Middle frontal gyrus (tissue), 1 donor: Measurements from ENCODE around the gene ALDH1A3.

ENCODE experiments used
- DNase-seq: peaks from one replicate; pipeline ENCODE4 v3.0.0-alpha.2; 2015; ENCODE audit warnings: low spot score; ENCODE audit errors: extremely low spot score

ALDH1A3 gene

DNA sequence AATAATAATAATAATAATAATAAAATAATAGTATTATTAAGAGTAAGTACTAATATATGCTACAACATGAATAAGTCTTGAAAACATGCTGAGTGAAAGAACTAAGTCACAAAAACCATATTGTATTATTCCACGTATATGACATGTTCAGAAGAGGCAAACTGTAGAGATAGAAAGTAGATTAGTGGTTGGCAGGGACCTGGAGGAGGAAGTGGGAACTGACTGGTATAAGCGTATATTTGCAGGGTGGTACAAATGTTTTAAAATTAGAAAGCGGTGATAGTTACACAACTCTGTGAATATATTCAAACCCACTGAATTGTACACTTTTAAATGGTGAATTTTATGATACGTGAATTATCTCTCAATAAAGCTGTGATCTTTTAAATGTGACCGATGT lies 72.3 kb downstream of the ALDH1A3 start:
- DNase-seq: no peak

DNA sequence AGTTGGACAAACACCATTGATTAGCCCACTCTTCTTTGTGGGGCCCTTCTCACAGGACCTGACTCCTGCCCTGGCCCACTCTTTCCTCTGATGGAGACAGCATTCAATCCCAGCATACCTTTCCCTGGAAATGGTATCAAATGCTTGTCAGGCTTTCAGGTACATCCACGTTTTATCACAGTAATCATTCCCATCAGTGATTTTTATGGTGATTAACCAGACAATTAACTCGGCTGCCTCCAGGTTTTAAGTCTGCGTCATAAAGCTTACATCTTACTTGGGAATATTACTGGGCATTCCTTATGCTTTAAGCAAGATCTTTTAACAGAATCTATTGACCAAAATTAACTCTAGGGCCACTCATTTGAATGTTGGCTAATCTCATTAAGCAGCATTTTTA lies 72.9 kb downstream of the ALDH1A3 start:
- DNase-seq: no peak

DNA sequence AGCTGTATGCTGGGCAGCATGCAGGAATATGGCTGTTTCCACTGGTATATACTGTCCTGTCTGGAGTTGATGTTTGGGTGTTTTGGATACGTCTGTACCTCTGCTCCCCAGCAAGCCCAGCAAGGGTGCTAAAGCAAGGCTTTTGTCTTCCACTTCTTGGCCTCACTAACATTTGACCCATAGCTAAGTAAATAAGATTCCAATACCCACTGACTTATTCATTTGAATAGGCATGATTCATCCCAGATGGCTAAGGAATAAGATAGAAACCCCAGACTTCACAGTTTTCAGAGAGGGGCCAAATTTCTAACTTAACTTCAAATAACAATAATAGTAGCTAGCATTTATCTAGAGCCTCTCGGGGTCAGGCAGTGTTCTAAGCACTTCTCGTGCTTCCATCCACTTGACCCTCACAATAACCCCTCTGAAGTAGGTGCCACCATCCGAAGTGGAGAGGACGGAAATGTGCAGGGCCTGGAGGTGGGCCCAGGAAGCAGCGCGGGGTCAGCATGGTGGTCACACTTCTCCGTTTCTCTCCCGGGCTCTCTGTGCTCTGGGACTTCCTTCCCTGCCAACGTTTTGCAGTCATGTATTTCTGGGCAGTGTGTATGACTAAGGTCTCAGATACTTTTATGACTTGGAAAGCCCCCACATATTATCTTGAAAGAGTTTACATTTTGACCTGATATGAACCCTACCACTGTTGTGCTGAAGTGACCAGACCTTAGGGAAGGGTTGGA lies 78.9 kb downstream of the ALDH1A3 start:
- no peak for DNase-seq

DNA sequence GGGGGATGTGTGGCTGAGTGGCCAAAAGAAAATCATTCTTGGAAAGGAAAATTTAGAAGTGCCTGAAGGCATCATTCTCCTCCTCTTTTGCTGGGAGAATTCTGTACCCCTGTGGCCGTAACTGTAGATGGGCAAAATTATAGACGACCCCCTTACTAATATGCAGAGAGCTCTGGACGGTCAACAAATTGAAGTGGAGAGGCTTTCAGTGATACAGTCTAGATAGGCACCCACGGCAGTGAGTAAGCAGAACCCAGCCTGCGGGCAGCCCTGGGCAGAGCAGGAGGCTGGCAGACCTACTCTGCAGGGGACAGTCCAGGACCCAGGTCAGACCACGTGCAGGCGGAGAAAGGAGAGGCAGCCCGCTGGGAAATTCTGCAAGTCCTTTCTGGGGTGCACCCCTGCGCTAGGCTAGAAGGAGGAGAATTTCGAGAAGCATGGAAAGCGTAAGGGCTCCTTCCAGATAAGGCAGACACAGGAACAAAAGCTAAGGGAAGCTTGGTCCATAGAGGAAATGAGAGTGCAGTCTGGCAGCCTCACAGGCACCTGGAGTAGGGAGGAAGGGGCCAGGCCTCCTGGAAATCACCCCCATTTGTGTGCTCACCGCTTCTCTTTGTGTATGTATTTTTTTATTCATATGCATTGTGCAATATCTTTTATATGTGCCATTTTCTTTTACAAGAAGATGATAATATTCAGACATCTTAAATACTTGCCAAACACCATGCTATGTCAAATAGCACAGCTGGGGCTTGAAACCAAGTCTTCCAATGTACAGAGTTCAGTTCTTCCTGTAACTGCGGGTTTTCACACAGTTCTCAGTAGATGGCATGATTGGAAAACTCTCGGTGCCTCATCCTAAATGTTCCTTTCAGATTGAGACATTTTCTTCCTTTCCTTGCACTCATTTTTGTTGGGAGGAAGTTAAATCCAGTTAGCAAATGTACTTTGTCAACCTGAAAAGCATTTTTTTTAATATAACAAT lies 79.7 kb downstream of the ALDH1A3 start:
- DNase-seq: no peak
